GM12878 (cell line): Measurements from ENCODE around the gene ANO3.

Experiments used
- CTCF ChIP-seq, 3 experiments: IDR thresholded peaks in 2 of 3; conservative IDR thresholded peaks in 1 of 3; 2 replicates each; pipeline ENCODE4 v1.5.1; 2011; ENCODE audit warnings: low read depth in 3 of 3, low read length in 3 of 3, mild to moderate bottlenecking in 3 of 3, control low read depth in 2 of 3, moderate library complexity in 2 of 3, inconsistent platforms in 1 of 3, mixed read lengths in 1 of 3; ENCODE audit not compliant: control insufficient read depth in 2 of 3, insufficient read depth in 1 of 3; ENCODE audit errors: extremely low read depth in 1 of 3
- FOXM1 ChIP-seq: IDR thresholded peaks from 2 replicates; pipeline ENCODE4 v1.6.1; 2012; ENCODE audit warnings: low read depth, mild to moderate bottlenecking, inconsistent platforms, low read length, moderate library complexity
- POLR2A ChIP-seq: IDR thresholded peaks from 2 replicates; pipeline ENCODE4 v1.6.1; 2011; ENCODE audit warnings: low read depth, mild to moderate bottlenecking, low read length
- SPI1 ChIP-seq: IDR thresholded peaks from 2 replicates; pipeline ENCODE4 v1.6.1; 2011; ENCODE audit warnings: low read depth, mild to moderate bottlenecking, low read length, moderate library complexity, borderline replicate concordance; ENCODE audit not compliant: insufficient read depth

- TF ChIP-seq POLR2A (no peak), SPI1 (no peak), FOXM1 (no peak), CTCF (IDR thresholded peaks at IDR 0.05 in 2 of 3, conservative IDR thresholded peaks at IDR 0.05 in 1 of 3; ENCODE audit: control insufficient read depth in 2 of 3, extremely low read depth in 1 of 3, insufficient read depth in 1 of 3, low read depth in 3 of 3, low read length in 3 of 3) (no peak)
These were observed 111.7 kb downstream of the ANO3 start for GRCh38 chr11:26443617-26444016.
